H1 (cell line): ENCODE data around the gene ARID2. TPM values are rescaled to one million over a fixed set of nuclear protein-coding genes. Genes with fewer than 3 reads are reported as not detected.

Experiments
- BACH1 ChIP-seq: IDR thresholded peaks from 2 replicates; pipeline ENCODE4 v1.6.1; 2012; ENCODE audit warnings: low read length, improper control_type of control experiment
- GTF2F1 ChIP-seq: IDR thresholded peaks from 2 replicates; pipeline ENCODE4 v1.6.1; 2012; ENCODE audit warnings: low read depth, low read length, improper control_type of control experiment, borderline replicate concordance
- NANOG ChIP-seq: IDR thresholded peaks from 2 replicates; pipeline ENCODE4 v1.6.1; 2011; ENCODE audit warnings: low read length, low read depth, mild to moderate bottlenecking, inconsistent platforms; ENCODE audit not compliant: insufficient read depth, poor library complexity, severe bottlenecking
- RAD21 ChIP-seq, 2 experiments: IDR thresholded peaks in 1 of 2; conservative IDR thresholded peaks in 1 of 2; 2 replicates each; pipeline ENCODE4 v1.6.1; 2011; ENCODE audit warnings: low read depth in 2 of 2, low read length in 2 of 2, improper control_type of control experiment in 1 of 2, inconsistent platforms in 1 of 2, mild to moderate bottlenecking in 1 of 2, moderate library complexity in 1 of 2
- SRF ChIP-seq: IDR thresholded peaks from 2 replicates; pipeline ENCODE4 v1.6.1; 2011; ENCODE audit warnings: mild to moderate bottlenecking, low read depth, low read length, moderate library complexity
- polyA plus RNA-seq, 7 experiments: library from polyadenylated mRNA; depleted of rRNA in 3 of 7; stranded (reverse) in 5 of 7; unstranded in 2 of 7; fragments of >200 nt in 5 of 7; fragments of 200-250 nt in 2 of 7; gene quantifications; 1 replicate in 5 of 7; 2 replicates in 1 of 7; 4 replicates in 1 of 7; pipeline versions ENCODE4 v1.2.1 to v1.2.3, GENCODE V29; 2011 to 2013; ENCODE audit warnings: missing spikeins in 2 of 7, mixed read lengths in 2 of 7
- total RNA-seq: library from RNA; stranded (reverse); fragmentation: NEBNext Ultra II Directional; extraction: Animal tissue kit (Norgen Biotek cat#: 25700); gene quantifications from 2 replicates; pipeline ENCODE4 v1.2.1, GENCODE V29; 2021
- TF ChIP-seq, protein P1 (sequence below), 3 experiments: IDR thresholded peaks; 1 replicate in 2 of 3; 2 replicates in 1 of 3; pipeline versions ENCODE4 v1.5.1 to v1.6.1; 2011; ENCODE audit warnings: low read length in 3 of 3, mild to moderate bottlenecking in 3 of 3, inconsistent platforms in 2 of 3, low read depth in 1 of 3, moderate library complexity in 1 of 3; ENCODE audit not compliant: insufficient read depth in 1 of 3; ENCODE audit errors: control extremely low read depth in 1 of 3

The ARID2 gene
- total and polyA plus RNA-seq, 2 of the 8 experiments (the other 6 are each of a cell fraction or from before 2014, with no cell fraction given), result 32.0 to 45.2 TPM

DNA sequence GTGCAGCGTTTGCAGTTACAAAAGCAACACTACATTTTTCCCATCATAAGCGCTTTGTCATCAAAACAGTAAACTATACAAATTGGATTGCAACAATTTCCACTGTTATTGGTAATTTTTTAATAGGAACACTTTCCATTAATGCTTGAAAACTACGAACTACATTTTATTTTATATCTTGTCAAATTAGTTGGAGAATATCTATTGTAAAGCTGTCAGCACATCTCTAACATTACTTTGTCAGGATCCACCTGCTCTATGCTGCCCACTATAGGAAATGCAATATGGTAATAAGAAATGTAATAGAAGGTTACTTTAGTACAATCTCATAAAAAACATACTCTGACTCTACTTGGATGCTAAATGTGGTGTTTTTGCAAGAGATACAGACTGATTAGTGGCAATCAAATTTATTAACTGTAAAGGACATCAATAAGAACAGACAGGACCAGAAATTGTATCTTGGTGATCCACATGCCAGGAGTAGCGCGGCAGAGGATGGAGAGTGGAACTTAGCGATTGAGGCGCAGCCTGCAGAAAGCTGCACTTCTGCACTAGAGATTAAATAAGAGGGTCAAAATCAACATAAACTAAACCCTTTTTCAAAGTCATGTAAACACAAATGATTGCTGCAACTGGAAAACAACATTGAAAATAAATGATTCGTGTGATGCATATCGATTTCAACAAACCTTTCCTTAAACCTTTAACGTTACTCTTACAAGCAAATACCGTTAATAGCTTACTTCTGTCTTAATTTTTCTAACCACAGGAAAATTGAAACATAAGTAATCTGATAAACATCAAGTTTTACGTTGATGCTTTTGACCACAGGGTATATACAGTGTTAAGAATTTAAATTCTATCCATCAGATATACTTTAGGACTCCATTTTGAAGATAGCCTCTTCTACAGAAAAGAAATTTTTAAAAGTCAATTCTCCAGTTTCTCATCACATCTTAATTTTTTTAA is 3.6 kb upstream of the ARID2 start (continued):
- TF ChIP-seq NANOG (no peak), GTF2F1 (no peak), RAD21 (IDR thresholded peaks at IDR 0.05 in 1 of 2, conservative IDR thresholded peaks at IDR 0.05 in 1 of 2; ENCODE audit: low read depth in 2 of 2, low read length in 2 of 2) (peak in 1 of 2 experiments; percentile 45; a peak in 2 of 4 replicates), SRF (no peak), BACH1 (no peak)
- TF ChIP-seq, protein P1, sequence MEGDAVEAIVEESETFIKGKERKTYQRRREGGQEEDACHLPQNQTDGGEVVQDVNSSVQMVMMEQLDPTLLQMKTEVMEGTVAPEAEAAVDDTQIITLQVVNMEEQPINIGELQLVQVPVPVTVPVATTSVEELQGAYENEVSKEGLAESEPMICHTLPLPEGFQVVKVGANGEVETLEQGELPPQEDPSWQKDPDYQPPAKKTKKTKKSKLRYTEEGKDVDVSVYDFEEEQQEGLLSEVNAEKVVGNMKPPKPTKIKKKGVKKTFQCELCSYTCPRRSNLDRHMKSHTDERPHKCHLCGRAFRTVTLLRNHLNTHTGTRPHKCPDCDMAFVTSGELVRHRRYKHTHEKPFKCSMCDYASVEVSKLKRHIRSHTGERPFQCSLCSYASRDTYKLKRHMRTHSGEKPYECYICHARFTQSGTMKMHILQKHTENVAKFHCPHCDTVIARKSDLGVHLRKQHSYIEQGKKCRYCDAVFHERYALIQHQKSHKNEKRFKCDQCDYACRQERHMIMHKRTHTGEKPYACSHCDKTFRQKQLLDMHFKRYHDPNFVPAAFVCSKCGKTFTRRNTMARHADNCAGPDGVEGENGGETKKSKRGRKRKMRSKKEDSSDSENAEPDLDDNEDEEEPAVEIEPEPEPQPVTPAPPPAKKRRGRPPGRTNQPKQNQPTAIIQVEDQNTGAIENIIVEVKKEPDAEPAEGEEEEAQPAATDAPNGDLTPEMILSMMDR (IDR thresholded peaks at IDR 0.05; ENCODE audit: control extremely low read depth in 1 of 3, insufficient read depth in 1 of 3, low read depth in 1 of 3, low read length in 3 of 3), result peak in 1 of 3 experiments; percentile 54; a peak in 2 of 4 replicates
